Ishikawa (cell line): ENCODE data around the gene EIF4H.

Experiments used
- CEBPB ChIP-seq: IDR thresholded peaks from 2 replicates; pipeline ENCODE4 v1.6.1; 2012
- CREB1 ChIP-seq: IDR thresholded peaks from 2 replicates; pipeline ENCODE4 v1.6.1; 2012; ENCODE audit warnings: low read depth
- EGR1 ChIP-seq: IDR thresholded peaks from 2 replicates; pipeline ENCODE4 v1.6.1; 2012
- EP300 ChIP-seq: IDR thresholded peaks from 2 replicates; pipeline ENCODE4 v1.6.1; 2012; ENCODE audit warnings: borderline replicate concordance
- FOXM1 ChIP-seq: IDR thresholded peaks from 2 replicates; pipeline ENCODE4 v1.6.1; 2012; ENCODE audit warnings: low read depth, borderline replicate concordance
- NFIC ChIP-seq: IDR thresholded peaks from 2 replicates; pipeline ENCODE4 v1.6.1; 2012
- RAD21 ChIP-seq: IDR thresholded peaks from 2 replicates; pipeline ENCODE4 v1.6.1; 2012; ENCODE audit warnings: low read depth
- REST ChIP-seq: IDR thresholded peaks from 2 replicates; pipeline ENCODE4 v1.6.1; 2012; ENCODE audit warnings: low read depth, mild to moderate bottlenecking
- TAF1 ChIP-seq: IDR thresholded peaks from 2 replicates; pipeline ENCODE4 v1.6.1; 2012; ENCODE audit warnings: low read depth, mild to moderate bottlenecking
- TEAD4 ChIP-seq: IDR thresholded peaks from 2 replicates; pipeline ENCODE4 v1.6.1; 2012
- YY1 ChIP-seq: IDR thresholded peaks from 2 replicates; pipeline ENCODE4 v1.6.1; 2012; ENCODE audit warnings: low read depth
- TF ChIP-seq, protein P1 (sequence below): IDR thresholded peaks from 2 replicates; pipeline ENCODE4 v1.6.1; 2012
- TF ChIP-seq, protein P2 (sequence below): IDR thresholded peaks from 2 replicates; pipeline ENCODE4 v1.6.1; 2012

DNA sequence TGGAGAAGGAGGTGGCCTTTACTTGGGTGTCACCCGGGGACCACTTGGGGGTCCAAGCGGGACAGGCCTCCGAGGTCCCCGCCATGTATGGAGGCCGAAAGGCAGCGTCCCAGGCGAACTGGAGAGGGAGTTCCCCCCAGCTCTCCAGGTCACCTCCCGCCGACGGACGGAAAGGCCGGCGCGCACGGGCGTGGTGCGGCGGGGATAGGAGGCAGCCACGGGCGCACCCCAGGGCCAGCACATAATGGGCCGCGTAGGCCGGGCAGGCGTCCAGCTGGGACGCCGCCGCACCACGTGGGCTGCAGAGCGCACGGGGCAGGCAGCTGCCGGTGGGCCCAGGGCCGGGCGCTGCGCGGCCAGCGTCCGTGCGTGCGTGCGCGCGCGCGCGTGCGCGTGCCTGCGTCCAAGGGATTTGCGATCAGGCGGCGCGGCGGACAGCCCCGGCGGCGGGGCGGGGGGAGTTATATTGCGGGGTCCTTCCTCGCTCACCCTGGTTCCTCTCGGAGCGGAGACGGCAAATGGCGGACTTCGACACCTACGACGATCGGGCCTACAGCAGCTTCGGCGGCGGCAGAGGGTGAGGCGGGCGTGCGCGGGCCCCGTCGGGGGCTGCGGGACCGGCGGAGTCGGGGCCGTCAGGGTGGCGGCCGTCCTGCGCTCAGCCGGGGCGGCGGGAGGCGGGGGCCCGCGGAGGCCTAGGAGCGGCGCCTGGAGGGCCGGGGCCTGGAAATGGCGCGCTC, at the start of gene EIF4H:
- TF ChIP-seq EGR1 = peak; percentile 33
- TF ChIP-seq, protein P1, sequence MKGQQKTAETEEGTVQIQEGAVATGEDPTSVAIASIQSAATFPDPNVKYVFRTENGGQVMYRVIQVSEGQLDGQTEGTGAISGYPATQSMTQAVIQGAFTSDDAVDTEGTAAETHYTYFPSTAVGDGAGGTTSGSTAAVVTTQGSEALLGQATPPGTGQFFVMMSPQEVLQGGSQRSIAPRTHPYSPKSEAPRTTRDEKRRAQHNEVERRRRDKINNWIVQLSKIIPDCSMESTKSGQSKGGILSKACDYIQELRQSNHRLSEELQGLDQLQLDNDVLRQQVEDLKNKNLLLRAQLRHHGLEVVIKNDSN = peak; percentile 94
- no peak for TF ChIP-seq RAD21
- TF ChIP-seq NFIC = peak; percentile 76
- TF ChIP-seq, protein P2, sequence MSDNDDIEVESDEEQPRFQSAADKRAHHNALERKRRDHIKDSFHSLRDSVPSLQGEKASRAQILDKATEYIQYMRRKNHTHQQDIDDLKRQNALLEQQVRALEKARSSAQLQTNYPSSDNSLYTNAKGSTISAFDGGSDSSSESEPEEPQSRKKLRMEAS = peak; percentile 90
- TF ChIP-seq YY1 = peak; percentile 90
- TF ChIP-seq TAF1 = peak; percentile 66
- no peak for TF ChIP-seq REST
- no peak for TF ChIP-seq CEBPB
- TF ChIP-seq EP300 = no peak
- no peak for TF ChIP-seq FOXM1
- TF ChIP-seq CREB1 = no peak
- TF ChIP-seq TEAD4 = no peak
